GM19351 (cell line): Measurements from ENCODE around the gene GLIS1.

Experiments
- ATAC-seq: cut with Tn5 transposase; IDR thresholded peaks from one replicate; pipeline ENCODE4 v1.9.1; 2021; ENCODE audit warnings: mild to moderate bottlenecking, moderate library complexity; ENCODE audit not compliant: unreplicated experiment

The GLIS1 gene

DNA sequence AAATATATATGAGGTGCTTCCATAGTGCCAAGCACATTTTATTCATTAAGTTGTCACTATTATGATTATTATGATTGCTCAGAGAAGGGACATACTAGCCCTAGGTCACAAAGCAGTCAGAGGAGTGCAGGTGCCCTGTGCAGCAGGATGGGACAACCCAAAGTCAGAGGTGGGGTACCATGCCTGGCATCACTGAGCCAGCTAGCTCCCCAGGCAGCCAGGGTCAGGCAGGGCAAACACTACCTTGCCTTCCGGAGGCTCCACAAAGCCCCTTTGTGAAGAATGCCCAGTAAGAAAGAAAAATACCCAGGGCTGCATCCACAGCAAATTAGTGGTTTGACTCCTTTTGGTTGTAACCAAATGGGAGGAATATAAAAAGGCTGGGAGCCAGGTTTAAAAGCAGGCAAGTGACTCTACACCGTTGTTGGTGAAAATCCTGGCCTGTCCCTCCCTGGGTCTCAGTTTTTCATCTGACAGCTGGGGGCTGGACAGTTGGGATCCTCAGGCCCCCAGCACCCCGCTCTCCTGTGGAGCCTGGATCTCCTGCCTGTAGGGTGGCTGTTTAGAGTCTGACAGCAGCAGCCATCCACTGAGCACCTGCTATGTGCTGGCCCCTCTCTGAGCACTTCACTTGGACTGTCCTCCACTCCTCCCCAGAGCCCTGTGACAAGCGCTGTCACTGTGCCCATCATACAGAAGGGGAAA, 98.8 kb downstream of the GLIS1 start:
- no peak for ATAC-seq

DNA sequence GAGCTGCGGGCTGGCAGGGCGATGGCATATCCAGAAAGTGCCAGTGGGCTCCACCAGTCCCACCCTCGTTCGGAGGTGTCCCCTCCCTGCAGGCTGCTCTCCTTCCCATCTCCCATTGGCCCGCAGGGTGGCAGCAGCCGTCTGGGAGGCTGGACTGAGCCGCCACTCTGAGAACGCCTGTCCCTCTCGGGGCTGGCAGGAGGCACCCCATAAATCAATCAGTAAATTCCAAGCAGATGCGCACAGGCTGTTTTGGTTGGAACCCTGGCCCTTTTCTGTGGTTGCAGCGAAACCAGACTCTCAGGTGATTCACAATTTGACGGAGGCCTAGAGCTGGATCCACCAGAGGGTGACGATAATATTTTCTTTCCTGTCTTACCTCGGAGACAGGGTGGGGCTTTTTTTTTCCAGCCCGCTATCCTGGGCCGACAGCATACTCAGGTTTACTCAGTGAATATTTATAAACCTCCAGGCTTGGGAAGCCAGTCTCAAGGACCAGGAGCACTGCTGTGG, 99.7 kb downstream of the GLIS1 start:
- no peak for ATAC-seq

DNA sequence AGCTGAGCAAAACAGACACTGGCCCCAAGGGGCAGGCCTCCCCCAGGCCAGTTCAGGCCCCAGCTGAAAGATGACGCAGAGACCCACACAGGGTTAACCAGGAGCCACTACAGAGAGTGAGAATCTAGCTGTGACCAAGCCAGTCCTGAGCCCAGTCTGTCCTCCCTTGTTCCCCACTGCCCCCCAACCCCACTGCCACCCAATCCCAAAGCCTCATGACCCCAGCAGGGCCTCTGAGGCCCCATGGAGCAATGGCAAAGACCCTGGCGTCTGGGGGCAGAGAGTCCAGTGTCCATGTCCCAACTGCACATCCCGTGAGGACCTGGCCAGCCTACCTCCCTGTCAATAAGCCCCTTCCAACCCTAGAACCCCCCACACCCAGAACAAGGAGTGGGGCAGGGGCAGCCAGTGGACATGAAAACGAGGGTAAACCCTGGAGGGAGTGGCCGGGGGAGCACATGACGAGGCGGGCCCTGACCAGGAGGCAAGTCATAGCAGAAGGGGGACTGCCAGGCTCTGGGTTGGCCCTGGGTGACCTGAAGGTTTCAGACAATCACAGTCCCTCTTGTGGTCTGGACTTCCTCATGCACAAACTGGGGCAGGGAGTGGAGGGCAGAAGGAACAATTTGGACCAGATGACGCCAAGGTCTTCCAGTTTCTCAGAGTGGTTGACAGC, 100.5 kb downstream of the GLIS1 start:
- no peak for ATAC-seq

DNA sequence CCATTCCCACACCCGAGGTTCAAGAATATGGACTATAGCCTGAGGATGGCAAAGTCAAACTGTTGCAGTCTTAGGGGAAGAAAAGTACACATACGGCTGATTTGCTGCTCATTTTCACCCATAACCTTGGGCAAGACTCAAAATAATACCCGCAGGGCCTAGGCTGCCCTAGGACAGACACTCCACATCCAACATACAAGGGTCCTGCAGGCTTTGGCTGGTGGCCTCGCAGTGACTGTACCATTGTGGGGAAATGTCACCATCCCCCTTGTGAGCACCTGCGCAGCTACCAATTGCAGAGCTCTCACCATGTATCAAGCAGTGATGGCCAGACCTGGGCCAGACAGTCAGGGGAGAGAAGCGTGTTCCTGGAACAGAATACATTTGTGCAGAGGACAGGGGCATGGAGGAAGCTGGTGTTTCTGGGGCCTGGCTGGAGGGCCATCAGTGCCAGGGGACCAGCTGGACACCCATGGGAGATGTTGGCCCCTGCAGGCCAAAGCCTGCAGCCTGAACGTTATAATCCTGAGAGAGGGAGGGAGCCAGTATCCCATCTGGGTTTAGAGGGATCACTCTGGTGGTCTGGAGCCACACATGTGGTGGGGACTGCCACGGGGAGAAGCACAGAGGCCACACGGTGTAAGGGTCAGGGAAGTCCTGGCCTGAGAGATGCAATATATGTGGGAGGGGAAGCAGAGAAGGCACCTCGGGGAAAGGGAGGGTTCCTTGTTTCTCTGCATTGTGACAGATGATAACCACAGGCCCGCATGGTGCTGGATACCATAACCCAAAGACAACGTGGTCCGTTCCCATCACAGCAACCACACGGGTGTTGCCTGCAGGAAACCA, 101.2 kb downstream of the GLIS1 start:
- ATAC-seq: no peak

DNA sequence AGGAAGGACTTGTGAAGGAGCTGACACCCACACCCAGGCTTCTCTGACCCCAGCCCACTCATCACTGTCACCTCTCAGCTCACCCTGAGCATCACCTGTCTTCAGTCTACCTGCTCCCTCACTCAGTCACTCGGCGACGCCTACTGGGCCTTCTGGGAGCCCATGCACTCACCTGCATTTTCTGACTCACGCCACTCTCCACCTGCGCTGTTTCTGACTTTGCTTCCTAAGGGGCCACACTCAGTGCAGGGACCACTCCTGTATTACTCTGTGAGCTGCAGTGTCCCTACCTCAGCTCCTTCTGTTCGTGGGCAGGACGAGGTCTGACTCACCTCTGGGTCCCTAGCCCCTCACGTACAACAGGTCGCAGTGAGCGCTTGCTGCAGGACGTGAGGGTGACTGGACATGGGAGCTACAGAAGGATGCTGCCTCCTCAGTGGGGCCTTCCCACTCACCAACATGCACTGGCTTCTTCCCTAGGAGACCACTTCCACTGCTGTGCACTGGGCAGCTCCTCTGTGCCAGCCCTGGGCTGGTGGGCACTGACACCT, 102.3 kb downstream of the GLIS1 start:
- no peak for ATAC-seq

DNA sequence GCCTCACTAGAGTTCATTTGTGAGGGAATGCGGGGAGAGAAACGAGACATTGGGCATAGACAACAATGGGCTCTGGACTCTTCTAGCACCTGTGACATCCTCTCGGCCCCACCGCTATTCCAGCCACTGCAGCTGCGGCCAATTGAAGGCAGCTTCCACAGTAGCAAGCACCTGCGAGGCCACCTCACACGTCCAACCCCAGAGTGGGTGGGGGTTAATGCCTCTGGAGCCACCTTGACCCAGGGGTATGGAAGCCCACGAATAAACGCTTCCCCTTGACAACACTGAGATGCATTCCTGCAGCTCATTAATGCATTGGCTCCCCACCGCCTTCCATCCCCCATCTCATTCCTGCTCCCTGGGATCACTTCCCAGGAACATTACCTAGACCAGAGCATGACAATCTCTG, 104.4 kb downstream of the GLIS1 start:
- ATAC-seq: no peak

DNA sequence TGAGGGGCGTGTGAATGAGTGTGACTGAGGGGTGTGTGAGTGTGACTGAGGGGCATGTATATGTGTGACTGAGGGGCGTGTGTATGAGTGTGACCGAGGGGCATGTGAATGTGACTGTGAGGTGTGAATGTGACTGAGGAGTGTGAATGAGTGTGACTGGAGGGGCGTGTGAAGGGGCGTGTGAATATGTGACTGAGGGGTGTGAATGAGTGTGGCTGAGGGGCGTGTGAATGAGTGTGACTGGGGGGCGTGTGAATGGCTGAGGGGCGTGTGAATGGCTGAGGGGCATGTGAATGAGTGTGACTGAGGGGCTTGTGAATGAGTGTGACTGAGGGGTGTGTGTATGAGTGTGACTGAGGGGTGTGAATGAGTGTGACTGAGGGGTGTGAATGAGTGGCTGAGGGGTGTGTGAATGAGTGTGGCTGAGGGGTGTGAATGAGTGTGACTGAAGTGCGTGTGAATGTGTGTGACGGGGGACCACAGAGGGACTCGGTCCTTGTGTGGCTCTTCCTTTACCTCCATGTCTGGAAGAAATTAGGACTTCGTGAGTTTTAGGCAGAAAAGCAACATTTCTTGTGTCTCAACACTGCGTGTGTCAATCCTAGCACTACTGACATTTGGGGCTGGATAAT, 105.8 kb downstream of the GLIS1 start:
- no peak for ATAC-seq

DNA sequence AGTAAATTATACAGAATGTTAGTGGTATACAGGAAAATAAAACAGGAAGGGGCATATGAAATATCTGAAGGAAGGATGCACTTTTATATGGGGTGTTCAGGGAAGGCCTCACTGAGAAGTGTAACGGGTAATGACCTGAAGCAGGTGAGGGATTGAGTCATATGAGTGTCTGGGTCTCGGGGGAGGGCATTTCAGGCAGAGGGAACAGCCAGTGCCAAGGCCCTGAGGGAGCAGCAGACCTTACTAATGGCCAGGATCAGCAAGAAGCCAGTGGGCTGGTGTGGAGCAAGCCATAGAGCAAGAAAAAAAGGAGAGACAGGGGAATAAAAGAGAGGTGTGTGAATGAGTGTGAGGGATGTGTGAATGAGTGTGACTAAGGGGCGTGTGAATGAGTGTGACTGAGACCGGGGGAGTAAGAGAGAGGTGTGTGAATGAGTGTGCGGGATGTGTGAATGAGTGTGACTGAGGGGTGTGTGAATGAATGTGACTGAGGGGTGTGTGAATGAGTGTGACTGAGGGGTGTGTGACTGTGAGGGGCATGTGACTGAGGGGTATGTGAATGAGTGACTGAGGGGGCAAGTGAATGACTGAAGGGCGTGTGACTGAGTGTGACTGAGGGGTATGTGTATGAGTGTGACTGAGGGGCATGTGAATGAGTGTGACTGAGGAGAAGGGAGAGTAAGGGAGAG, 107.2 kb downstream of the GLIS1 start:
- no peak for ATAC-seq

DNA sequence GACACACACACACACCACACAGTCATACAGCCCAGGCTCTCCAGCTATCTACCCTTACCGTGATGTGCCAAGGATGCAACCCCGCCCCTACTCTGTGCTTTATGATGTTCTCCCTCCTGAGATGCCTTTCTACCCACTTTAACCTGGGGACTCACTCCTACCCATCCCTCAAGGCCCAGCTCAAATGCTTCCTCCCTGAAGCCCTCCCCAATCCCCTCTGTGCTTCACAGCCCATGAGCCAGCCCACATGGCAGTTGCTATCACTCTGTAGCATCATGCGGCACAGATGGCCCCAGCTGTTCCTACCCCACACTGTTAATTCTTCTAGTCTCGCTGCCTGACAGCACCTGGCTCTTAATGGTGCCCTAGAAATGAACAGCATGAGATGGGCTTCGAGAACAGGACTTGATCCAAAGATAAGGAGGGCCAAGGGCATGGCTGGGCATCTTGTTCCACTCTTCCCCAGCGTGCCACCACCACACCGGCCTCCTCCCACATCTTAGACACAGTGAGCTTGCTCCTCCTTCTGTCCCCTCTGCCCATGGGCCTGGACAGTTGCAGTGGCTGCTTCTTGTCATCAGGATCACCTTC, 109.8 kb downstream of the GLIS1 start:
- no peak for ATAC-seq

DNA sequence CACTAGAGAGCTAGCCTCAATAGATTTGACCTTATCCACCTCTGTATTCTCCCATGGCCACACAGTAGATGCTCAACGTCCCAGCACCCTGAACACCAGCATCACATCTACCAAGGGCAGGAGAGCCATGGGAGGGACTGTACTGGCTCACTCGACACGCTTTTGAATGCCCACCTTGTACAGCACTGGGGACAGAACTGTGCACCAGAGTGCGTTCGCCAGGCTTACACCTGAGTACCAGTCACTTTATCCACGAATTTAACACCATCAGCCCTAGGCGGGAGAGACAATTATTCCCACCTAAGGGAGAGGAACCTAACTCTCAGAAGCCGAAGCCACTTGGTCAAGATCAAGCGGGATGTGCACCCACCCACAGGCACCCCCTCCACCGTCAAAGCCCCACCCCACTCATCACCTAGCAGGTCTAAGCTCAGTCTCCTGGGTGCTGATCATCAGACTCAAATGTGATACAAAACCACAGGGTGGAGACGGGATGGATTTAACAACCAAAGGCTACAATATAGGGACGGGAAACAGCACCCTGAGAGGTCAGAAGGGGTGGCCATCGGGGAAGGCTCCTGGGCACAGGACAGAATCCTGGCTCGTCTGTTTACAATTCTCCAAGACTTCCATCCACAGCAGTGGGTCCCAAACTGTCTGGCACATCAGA, 110.5 kb downstream of the GLIS1 start:
- ATAC-seq: no peak

DNA sequence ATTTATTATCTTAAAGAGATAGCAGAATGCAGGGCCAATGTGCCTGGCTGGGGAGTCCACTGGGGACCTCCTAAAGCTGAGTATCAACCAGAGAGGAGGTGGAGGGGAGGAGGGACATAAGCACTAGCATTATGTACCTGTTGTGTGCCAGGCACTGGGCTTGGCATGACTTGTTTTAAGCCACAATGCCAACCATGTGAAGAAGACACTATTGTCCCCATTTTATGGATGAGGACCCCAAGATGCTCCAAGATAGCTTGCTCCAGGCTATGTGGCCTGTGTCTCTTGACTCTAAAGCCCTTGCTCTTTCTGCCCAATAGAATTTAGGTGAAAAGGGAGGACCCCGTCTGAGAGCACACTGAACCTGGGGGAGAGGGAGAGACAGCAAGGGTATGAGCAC, 111.3 kb downstream of the GLIS1 start:
- ATAC-seq: no peak

DNA sequence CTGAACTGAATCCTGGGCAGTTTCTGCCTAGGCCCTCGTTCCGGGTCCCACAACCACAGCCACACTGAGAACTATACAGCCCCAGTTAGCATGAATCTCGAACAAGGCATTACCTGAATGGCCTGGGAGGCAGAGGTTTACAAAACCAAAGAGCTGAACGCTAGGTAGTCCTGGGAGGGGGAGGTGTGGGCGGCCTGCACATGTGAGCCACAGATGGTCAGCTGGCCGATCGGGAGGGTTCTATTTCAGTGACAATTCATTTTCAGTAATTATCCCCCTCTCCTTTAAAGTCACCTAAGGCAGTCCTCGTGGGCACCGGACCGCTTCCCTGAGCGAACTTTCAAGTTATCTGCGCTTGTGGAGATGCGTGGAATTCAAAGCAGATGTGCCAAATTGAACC, 111.9 kb downstream of the GLIS1 start:
- ATAC-seq: no peak

DNA sequence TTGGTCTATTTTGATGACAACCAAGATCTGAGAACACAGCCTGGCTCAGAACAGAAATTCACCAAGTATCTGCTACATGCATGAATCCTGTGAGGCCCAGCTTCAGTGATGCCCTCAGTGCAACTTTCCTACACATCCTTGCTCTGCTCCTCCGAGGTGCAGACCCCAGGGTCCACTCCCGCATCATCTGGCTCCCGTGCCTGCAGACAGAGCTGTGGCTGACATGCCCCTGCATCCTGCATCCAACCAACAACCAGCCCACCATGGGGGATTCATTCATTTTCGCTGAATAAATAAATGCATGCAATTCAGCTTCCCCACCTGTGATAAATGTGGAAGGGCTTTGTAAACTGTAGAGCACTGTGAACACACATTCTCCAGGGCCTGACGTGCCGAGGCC, 112.3 kb downstream of the GLIS1 start:
- no peak for ATAC-seq

DNA sequence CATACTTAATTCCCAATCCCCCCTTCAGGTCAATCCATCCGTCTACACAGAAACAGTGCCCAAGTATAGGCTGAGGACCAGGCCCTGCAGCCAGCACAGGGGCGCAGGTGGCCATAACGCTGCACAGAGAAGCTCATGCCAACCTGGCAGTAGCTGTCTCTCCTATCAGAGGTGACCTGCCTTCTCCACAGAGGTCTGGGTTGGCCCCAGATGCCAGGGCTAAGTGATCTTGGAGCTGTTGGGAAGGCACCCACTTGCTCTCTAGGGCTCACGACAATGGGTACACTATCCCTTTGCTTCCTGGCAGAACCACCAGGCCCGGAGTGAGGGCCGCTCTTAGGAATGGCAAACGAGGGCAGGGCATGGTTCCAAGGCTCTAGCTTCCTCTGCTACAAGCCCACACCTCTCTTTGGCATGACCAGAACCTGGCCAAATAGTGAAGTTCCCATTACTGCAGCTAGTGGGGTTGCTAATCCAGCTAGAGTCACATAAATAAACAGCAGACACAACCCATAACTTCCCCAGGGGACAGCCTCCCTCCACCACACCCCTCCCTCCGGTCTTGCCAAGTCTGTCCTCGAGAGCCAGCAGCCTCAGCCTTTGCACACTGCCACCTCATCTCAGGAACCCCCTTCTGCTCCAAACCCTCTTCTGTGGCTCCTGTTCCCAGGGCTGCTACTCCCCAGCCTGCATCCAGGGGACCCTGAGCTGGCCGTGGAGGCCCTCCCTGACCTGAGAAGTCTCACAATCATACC, 113.0 kb downstream of the GLIS1 start:
- ATAC-seq: no peak

DNA sequence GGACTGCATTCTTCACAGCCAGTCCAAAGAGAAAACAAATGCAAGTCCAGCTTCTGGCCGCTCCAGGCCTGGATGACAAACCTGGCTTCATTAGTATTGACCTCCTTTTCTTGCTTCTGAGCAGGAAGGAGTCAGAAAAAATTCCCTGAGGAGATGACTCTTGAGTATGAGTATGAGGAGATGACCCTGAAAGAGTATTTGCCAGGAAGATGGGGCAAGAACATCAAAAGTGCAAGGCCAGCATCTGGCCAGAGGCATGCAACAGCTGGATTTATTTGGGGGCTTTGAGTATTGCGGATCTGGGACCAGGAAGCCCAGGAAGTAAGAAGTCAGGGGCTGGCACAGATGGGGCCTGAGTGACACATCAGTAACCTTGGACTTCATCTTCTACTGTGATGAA, 113.9 kb downstream of the GLIS1 start:
- no peak for ATAC-seq

DNA sequence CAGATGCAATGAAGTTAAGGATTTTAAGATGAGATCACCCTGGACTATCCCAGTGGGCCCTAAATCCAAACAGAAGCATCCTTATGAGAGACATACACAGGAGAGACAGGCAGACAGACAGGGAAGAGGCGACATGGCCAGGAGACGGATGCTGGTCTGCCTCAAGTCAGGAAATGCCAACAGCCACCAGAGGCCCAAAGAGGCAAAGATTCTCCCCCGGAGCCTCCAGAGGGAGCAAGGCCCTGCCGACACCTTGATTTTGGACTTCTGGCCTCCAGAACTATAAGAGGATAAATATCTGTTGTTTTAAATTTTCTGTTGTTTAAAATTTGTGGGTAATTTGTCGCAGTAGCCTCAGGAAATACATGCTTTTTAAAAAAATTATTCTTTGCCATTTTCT, 116.4 kb downstream of the GLIS1 start:
- ATAC-seq: no peak

DNA sequence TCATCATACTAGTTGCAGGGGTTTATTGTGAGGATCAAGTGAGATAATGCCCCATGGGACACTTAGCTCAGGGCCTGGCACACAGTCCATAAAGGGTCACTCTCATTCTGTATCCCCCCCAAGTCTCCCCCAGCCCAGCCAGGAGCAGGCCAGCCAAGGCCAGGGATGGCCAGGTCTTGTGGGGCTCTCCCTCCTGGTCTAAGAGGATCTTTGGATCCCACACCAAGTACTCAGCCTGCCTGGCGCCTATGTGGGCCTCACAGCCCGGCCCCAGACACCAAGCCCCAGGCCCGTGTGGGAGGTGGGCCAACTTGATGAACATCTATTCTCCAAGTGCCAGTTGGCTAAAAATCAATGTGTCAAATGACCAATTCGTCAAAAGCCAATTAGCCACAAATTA, 117.8 kb downstream of the GLIS1 start:
- no peak for ATAC-seq

DNA sequence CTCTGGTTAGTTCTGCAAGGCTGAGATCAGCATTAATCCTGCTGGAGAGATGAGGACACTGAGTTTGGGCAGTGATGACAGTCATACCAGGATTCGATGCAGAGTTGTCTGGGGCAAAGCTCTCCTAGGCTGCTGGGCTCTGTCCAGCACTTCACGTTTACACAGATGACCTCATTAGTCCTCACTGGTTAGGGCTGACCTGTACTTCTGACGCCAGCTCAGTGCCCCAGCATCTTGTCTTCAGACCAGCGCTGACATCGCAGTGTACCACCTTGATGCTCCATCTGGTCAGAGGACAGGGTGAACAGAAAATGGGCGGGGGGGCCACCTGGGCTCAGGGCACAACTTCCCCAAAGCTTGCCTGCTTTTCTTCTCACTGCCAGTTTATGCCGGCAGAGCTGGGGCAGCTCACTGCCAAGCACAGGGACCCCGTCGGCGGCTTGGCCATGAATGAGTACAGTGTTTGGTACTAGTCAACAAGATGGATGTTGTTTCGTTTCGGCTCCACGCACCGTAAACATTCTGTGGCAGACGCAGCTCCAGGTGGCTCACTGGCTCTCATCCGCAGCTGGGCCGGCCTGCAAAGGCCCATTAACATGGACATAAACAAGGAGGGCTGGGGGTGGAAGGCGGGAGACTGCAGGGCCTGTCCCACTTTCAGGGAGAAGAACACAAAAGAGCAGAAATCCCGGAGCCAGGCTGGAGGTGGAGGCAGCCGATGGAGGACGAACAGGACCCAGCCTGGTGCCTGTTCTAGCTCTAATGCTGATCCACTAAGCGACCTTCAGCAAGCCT, 118.7 kb downstream of the GLIS1 start:
- no peak for ATAC-seq
